Suppressor macrophage (primary cell): ENCODE data around the gene TESK2.
A peak's percentile ranks its signal among the peaks of the same experiment; 100 is the strongest.

ENCODE experiments used
- DNase-seq, 4 experiments: peaks; one replicate each; pipeline ENCODE4 v3.0.0-alpha.2; 2020 to 2022

The TESK2 gene

DNA sequence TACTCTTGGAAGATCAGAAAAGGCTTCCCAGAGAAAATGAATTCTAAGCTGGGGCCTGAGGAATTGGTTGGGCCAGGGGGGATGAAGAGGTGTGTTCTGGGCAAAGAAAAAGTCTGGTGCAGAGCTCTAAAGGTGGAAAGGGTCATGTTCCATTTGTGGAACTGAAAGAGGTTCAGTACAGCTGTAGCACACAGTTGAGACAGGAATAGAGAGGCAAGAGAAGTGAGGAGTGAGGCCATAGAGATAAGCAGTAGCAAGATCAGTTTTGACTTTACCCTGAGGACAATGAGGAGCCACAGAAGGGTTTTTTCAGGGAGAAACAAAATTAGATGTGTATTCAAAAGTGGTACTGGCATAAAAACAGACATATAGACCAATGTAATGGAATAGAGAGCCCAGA is 120.4 kb downstream of the TESK2 start:
- DNase-seq, result no peak

DNA sequence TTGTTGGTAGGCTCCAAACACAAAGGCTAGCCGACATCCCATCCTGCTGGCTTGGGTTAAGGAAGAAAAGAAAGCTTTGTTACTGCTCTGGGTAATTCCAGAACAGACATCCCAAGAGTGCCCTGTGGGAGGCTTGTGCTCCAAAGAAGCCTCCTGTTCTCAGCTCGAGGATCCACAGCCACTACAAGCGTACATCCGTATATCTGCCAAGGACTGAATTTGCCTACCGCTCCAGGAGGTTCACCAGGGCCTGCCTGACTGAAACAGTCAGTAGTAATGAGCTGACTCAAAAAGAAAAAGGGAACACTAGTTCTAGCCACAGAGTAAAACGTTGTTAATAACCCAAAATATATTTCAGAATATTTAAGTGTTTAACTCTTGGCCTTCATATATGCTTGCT is 125.9 kb downstream of the TESK2 start:
- DNase-seq, result no peak

DNA sequence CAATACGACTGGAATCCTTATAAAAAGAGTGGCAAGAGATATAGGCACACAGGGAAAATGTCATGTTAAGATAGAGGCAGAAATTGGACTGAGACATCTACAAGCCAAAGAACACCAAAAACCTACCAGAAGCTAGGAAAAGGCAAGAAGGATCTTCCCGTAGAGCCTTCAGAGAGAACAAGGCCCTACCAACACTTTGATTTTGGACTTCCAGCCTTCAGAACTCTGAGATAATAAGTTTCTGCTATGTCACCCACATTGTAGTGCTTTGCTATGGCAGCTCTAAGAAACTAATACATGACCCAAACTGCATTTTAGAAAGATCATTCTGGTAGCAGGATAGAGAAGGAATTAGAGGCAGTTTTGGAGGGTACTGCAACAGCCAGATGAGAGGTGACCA is 126.7 kb downstream of the TESK2 start:
- no peak for DNase-seq

DNA sequence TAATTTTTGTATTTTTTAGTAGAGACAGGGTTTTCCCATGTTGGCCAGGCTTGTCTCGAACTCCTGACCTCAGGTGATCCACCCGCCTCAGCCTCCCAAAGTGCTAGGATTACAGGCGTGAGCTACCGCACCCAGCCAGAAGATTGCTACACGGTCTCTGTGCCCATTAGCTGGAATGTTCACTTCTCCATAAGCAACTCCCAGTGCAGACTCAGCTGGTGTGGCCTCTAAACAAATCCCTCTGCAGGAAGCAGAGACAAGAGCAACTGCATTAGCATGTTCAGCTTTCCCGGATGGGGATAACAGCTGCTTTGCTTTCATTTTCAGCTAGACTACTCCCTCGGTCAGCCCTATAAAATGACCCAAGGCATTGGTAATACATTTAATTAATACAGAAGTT is 130.0 kb downstream of the TESK2 start:
- peak; percentile 54 to 71 (median 68) for DNase-seq

DNA sequence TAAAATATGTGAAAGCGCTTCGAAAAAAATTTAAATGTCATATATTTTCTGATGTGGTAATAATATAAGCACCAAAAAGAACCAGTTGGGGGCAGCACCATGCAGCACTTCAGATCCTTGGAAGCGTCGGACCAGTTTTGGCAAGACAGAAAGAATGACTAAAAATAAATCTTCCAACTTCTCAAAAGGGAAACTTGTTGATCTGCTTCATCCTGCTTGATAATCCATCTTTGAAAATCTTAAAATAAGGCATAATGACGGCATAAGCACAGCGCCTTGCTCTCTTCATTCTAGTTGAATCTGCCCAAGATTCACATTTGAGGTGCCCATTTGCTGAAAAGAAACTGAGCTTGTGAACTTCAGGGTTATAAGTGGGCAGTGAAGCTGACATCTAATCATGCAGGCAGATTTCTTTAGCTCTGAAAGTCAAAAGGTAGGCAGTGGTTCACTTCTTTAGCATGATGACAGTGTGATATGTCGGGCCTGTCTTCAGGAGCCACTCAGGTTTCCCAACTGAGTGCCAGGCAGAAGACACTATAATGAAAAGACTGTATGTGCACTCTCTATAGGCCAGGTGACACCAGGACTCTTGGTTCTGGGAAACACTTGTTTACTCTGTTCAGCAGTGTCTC is 131.0 kb downstream of the TESK2 start:
- DNase-seq, result peak; percentile 75 to 87 (median 81)

DNA sequence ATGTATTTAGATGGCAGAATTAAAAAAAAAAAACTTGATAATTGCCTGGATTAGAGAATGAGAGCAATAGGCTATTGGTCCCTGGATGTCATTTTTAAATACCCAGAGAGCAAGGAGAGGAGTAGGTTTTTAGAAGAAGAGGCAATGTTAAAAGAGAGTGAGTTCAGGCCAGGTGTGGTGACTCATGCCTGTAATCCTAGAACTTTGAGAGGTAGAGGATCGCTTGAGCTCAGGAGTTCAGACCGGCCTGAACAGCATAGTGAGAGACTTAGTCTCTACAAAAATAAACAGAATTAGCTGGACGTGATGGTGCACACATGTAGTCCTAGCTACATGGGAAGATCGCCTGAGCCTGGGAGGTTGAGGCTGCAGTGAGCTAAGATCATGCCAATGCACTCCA is 134.8 kb downstream of the TESK2 start:
- no peak for DNase-seq

DNA sequence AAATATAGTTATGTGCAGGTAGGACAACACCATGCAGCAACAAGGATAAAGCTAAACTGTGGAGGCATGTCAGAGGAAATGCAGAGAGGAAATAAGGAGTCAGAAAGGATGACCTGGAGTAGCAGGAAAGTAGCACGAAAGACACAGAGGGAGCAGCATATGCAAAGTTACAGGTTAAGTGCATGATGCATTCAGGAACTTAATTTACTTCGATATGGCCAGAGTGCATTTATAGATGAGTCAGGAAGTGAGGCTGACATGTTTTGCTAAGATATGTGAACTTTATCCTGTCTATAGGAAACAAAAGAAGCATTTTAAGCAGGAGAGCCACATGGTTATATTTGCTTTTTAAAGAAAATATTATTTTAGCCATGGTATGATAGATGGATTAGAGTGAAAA is 135.3 kb downstream of the TESK2 start:
- DNase-seq, result no peak

DNA sequence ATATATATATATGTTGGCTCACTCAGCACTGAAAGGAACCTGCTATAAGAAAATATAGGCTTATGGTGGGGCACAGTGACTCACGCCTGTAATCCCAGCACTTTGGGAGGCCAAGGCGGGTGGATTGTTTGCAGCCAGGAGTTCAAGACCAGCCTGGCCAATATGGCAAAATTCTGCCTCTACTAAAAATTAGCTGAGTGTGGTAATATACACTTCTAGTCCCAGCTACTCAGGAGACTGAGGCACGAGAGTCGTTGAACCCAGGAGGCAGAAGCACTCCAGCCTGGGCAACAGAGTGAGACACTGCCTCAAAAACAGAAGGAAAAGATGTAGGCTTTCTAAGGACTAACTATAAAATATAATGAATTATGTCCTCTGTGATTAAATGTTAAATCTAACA is 136.1 kb downstream of the TESK2 start:
- DNase-seq, result no peak

DNA sequence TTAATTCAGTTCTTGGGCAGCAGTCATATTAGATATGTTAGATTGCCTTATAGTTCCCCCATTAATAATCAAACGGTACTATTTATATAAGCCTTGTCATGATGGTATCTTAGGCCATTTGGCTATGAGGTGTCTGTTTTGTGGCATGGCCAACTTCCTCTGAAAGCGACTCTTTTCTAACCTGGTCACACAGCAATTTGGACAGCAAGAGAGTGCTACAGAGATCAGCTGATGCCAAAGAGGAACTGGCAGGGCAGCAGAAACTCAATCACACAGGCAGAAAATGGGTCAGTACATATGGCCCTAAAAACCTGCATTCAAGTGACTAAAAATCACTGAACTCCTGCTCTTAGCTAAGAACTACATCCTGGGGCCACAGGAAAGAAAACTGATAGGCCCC is 137.3 kb downstream of the TESK2 start:
- DNase-seq, result peak; percentile 37 to 65 (median 59)

DNA sequence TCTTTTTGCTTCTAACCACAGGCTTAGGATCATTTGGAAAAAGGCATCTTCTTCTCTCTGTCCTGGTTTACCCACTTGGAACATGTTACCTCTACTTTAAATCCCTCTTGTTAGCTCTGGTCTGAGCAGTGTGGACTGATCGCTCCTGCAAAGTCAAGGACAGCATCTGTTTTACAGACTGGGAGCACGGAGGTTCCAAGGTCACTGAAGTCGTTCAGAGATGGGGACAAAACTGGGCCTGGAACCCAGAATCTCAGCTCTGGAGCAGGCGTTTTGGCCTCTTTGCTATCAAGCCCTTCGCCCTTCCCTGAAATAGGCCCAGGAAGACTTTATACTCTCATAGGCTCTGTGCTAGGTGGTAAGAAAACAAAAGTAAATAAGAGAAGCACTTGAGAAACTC is 139.5 kb downstream of the TESK2 start:
- no peak for DNase-seq

DNA sequence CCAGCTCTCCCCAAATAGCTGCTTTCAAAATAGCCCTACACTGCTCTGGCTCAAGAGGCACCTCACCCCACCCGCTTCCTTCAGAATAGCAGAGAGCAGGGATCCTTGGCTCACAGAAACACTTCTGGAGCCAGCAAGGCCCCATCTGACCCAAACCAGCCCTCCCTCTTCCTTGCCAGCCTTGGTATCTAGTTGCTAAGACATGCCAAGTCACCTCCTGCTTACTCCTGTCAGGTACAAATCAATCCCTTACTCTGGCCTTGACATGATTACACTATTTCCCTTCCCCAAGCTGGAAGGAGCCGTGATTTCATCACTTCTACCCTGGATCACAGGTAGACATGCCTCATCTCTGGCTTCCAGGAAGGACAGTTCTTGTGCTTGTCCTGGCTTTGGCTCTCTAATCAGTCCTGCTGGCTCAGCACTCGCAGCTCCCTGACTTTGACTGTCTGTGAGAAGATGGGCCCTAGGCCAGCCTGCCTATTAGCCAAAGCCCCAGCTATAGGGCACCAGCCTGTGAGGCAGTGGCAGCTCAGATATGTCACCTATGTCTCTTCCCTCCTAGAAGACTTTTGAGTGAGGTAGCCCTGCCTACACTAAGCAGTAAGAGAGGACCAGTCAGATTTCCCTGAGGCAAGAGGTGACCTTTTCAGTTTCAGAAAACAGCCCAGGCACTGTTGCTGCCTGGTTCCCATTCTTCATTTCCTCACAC is 141.8 kb downstream of the TESK2 start:
- DNase-seq, result no peak

DNA sequence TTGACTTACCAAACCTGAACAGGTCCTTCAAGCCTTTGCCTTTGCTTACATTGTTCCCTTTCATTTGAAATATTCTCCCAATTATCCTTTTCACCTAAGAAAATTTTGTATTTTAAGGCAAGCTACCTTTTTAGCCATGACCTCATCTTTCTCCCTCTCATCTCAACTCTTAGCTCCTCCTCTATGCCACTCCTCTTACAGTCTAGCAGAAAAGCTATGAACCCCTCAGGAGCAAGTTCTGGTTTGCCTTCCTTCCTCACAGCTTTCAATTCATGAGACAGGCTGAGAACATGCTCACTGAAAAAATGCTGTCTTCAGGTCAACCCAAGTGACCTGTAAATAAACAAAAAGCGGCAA is 142.4 kb downstream of the TESK2 start:
- no peak for DNase-seq

DNA sequence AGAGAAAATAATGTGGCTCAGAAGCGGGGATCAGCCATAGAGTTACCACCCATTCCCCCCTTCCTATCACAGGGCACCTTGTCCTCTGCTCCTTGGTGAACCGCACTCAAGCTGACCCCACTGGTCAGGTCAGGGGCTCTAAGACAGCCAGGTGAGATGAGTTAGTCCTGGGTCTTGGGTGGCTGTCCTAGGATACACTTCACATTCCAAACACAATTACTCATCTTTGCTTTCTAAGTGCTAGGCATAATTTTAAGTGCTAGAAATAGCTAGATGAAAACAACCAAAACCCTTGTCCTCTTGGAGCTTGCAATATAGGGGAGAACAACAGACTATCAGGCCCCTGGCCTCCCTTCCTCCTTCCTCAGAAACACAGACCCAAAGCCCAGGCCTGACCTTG is 142.9 kb downstream of the TESK2 start:
- DNase-seq, result no peak

DNA sequence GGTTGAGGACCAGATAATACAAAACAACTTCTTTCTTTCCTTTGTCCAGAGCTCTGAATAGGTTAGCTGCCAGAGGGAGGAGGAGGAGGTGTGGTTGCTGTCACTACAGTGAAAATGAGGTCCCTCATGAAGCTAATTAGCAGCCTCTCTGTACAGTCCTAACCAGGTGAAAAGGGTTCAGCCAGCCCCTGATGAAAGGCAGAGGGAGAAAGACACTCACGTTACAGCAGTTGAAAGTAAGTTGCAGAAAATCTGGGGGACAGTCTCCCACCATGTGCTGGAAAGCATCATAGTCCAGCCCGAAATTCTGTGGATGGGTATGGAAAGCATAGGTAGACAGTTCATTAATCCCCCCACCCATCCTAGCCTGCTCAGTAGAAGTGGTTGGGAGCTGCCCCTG is 144.5 kb downstream of the TESK2 start:
- no peak for DNase-seq

DNA sequence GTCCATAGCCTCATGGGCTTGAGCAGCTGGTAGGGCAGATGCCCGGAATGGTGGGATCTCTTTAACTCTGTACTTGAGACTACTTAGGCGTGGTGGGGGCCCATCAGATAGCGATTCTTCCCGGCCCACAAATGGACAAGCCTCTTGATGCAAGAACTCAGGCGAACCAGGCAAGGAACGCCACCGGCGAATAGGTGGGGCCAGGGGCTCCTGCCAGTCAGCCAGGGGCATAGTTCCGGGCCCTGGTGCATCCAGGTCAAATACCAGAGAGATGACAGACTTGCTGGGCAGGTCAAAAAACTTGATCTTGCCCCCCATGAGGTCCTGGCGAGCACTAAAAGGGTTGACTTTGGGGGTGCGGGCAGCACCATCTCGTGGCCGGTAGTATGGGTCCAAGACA is 145.9 kb downstream of the TESK2 start:
- DNase-seq, result no peak

DNA sequence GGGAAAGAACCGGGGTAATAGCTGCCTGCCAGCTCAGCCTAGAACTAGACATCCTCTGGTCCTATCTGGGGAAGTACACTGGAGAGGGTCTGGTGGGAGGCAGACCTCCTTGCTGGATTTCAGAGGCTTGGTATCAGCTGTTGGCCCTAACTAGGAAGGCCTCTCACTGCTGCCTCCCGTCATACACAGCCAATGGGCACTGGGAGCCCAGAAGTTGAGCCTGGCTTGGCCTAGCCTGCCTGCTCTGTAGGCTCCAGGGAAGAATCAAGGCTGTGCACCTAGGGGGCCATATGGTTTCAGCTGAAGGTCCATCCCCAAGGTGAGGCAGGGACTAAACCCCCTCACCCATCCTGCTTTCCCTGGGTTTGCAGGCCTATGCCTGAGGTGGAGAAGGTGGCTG is 146.5 kb downstream of the TESK2 start:
- no peak for DNase-seq

DNA sequence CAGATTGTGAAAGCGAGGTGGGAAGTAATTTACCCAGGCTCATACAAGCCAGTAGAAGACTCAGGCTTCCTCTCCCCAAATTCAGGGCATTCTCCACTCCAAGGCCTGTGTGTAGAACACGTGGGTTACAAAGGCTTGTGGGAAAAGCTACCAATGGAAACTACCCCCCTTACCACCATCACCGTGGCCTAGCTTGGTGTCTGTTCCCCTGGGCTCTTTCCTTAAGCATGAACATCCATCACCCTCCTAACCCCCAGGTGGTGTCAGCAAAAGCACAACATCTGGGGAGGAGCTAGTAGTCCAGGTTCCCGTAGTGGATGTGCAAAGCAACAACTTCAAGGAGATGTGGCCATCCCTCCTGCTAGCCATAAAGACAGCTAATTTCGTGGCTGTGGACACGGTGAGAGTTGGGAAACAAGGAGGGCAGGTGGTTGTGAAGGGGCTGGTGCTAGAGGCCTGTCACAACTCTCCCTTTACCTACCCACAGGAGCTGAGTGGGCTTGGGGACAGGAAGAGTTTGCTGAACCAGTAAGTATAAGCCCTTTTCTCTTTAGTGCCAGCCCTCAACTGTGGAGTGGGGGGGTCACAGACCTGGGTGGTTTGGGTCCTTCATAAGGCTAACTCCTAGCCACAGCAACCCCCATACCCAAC is 150.0 kb downstream of the TESK2 start:
- peak in 3 of 4 experiments; percentile 17 to 20 (median 19) for DNase-seq

DNA sequence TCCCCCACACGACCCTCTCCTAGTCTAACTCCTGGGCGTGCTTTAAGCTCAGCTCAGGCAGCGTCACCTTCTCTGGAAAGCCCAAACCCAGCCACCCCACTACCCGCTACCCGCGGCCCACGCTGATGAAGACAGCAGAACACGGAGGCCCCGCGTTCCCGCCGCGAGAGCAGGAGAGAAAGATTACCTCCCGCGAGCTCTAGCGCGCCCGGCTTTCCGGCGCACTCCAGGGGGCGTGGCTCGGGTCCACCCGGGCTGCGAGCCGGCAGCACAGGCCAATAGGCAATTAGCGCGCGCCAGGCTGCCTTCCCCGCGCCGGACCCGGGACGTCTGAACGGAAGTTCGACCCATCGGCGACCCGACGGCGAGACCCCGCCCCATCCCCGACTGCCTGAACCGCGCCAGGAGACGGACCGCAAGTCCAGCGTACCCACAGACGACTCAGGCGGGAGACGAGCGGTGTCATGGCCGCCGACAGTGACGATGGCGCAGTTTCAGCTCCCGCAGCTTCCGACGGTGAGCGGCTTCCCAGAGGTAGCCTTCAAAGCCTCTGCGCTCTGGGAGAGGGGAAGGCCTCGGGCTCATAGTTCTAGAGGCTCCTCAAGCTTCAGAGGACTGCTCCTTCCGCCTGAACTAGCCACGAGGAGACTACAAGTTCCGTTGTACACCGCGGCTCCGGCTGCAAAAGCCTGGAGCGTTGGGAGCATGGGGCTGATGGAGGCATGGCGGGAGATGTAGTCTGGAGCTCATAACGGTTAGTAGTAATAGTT is 151.0 kb downstream of the TESK2 start, which contains the start of the genes MUTYH and TOE1:
TSS of gene MUTYH (minus strand) at position 652 of the 770 bp plus-strand sequence. CDS start 5,935 bp downstream, outside the sequence.
TSS of gene TOE1 (plus strand) at position 382 of the 770 bp plus-strand sequence. CDS start at position 465, 83 bp downstream.
- peak; percentile 90 to 96 (median 94) for DNase-seq

DNA sequence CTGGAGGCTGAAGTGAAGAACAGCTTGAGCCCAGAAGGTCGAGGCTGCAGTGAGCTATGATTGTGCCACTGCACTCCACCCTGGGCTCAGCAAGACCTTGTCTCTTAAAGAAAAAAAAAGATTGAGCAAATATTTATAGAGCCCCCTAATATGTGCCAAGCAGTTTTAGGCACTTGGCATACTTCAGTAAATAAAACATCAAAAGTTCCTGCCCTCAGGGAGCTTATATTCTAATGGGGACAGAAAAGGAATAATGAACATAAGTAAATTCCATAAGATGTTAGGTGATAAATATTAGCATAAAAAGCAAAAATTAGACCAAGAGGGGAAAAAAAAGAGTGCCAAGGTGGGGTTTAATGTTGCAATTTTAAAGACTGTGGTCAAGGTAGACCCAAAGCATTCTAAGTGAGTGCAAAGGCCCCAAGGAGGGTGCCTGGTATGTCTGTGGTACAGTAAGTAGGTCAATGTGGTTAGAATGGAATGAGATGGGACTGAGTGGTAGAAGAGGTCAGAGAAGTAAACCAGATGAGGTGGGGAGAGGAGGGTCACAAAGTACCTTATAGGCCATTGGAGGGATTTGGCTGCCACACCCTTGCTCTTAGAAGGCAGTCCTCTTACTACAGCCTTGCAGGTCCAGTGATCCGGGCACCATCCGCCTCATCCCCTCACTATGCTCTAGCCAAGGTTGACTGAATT is 153.2 kb downstream of the TESK2 start:
- DNase-seq, result no peak

DNA sequence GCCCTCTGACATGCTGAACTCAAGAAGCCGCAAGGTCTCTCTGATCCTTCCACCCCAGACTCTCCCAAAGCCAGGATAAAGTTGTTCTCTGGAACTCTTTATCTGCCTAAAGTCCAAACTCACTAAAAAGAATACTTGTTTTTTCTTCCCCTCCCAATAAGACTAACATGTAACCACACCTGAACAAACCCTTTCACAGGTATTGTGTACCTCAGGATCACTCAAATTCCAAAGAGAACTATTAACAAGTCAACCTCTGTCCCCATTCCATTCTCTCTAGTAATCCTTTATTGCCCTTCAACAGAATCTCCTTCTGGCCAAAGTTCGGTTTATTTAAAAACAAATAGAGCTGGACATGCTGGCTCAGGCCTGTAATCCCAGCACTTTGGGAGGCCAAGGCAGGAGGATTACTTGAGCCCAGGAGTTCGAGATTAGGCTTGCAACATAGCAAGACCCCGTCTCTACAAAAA is 155.1 kb downstream of the TESK2 start:
- no peak for DNase-seq

DNA sequence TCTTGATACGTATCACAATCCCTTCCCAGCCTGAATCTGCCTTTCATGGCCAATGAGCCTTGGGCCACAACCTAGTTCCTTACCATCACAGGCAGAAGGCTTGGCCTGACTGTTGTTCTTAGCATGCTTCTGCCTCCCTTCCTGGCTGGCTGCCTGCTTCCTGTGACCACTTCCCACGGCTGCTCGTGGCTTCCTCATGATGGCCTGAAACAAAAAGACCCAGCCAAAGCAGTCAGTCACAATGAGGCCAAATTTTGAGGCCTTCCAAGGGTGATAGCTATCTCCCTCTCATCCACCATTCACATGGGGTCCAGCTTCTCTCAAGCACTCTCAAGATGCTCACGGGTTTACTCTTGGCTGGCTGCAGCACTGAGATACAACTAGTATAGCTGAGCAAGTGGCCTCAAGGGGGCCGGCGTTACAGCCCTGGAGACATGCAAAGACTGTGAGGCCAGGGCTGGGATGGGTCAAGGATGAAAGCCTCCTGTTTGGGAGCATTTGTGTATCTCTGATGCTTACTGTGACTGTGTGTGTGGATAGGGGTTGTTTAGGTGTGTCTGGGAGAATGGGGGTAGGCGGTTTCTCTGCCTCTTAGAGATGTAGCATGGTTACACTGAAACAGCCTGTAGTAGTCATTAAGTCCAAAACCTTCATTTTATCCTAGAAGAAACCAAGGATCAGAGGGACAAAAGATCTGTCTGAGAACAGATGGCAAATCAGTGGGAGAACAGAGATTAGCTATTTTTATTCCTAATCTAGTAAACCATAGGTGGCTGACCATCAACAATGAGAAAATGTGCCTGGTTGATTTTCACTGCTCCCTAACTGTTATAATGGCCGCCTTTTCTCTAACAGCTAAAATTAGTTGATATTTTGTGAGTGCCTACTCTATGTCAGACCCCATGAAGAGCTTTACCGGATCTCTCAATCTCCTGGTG is 156.4 kb downstream of the TESK2 start:
- DNase-seq, result peak; percentile 58 to 79 (median 74)
